H9 (cell line): Measurements from ENCODE around the gene USP6NL. TPM values are rescaled to one million over a fixed set of nuclear protein-coding genes. Genes with fewer than 3 reads are reported as not detected.

Experiments used
- DNase-seq: peaks from one replicate; pipeline ENCODE4 v3.0.0-alpha.2; 2017
- H2AFZ ChIP-seq: one replicate; pipeline ENCODE4 v1.6.1; 2013; ENCODE audit warnings: mild to moderate bottlenecking, low read length, control low read depth, moderate library complexity
- H2AK5ac ChIP-seq: 2 replicates; pipeline ENCODE4 v1.6.1; 2013; ENCODE audit warnings: low read length, control low read depth, mixed read lengths; ENCODE audit not compliant: insufficient read length
- H2BK120ac ChIP-seq: one replicate; pipeline ENCODE4 v1.6.1; 2013; ENCODE audit warnings: low read depth, mild to moderate bottlenecking, low read length, control low read depth, inconsistent platforms; ENCODE audit not compliant: poor library complexity, severe bottlenecking
- H2BK12ac ChIP-seq: 2 replicates; pipeline ENCODE4 v1.6.1; 2013; ENCODE audit warnings: low read length, control low read depth, mixed read lengths, low read depth; ENCODE audit not compliant: insufficient read length
- H2BK15ac ChIP-seq: 2 replicates; pipeline ENCODE4 v1.6.1; 2013; ENCODE audit warnings: low read depth, low read length, control low read depth
- H2BK20ac ChIP-seq: one replicate; pipeline ENCODE4 v1.6.1; 2013; ENCODE audit warnings: low read depth, mild to moderate bottlenecking, low read length, control low read depth, inconsistent platforms; ENCODE audit not compliant: poor library complexity, severe bottlenecking
- H2BK5ac ChIP-seq: 2 replicates; pipeline ENCODE4 v1.6.1; 2013; ENCODE audit warnings: low read length, control low read depth, mixed read lengths; ENCODE audit not compliant: insufficient read length
- H3K14ac ChIP-seq: 2 replicates; pipeline ENCODE4 v1.6.1; 2013; ENCODE audit warnings: low read length, control low read depth; ENCODE audit not compliant: insufficient read depth
- H3K18ac ChIP-seq: 2 replicates; pipeline ENCODE4 v1.6.1; 2013; ENCODE audit warnings: low read depth, mild to moderate bottlenecking, mixed read lengths, low read length, control low read depth; ENCODE audit not compliant: insufficient read length
- H3K23ac ChIP-seq: 2 replicates; pipeline ENCODE4 v1.6.1; 2013; ENCODE audit warnings: low read length, control low read depth, mixed read lengths, low read depth; ENCODE audit not compliant: insufficient read length
- H3K23me2 ChIP-seq: 2 replicates; pipeline ENCODE4 v1.6.1; 2013; ENCODE audit warnings: low read depth, mild to moderate bottlenecking, mixed read lengths, low read length, control low read depth; ENCODE audit not compliant: insufficient read length, poor library complexity, severe bottlenecking
- H3K27ac ChIP-seq: 2 replicates; pipeline ENCODE4 v1.5.1; 2013; ENCODE audit warnings: low read length, control low read depth, mixed read lengths, low read depth; ENCODE audit not compliant: insufficient read length
- H3K27me3 ChIP-seq: 2 replicates; pipeline ENCODE4 v1.6.1; 2013; ENCODE audit warnings: low read length, control low read depth, inconsistent platforms; ENCODE audit not compliant: insufficient read depth
- H3K4ac ChIP-seq: 2 replicates; pipeline ENCODE4 v1.6.1; 2013; ENCODE audit warnings: low read depth, mild to moderate bottlenecking, control low read depth, inconsistent platforms, low read length, moderate library complexity
- H3K4me1 ChIP-seq: 2 replicates; pipeline ENCODE4 v1.6.1; 2013; ENCODE audit warnings: low read length, control low read depth, inconsistent platforms; ENCODE audit not compliant: insufficient read depth
- H3K4me2 ChIP-seq: 2 replicates; pipeline ENCODE4 v1.6.1; 2013; ENCODE audit warnings: low read length, control low read depth, mixed read lengths; ENCODE audit not compliant: insufficient read length, insufficient read depth
- H3K56ac ChIP-seq: 2 replicates; pipeline ENCODE4 v1.6.1; 2013; ENCODE audit warnings: low read depth, mild to moderate bottlenecking, mixed read lengths, low read length, control low read depth; ENCODE audit not compliant: insufficient read length
- H3K79me1 ChIP-seq: 2 replicates; pipeline ENCODE4 v1.6.1; 2013; ENCODE audit warnings: low read depth, mild to moderate bottlenecking, moderate library complexity, low read length, control low read depth, inconsistent platforms; ENCODE audit not compliant: insufficient read depth, poor library complexity, severe bottlenecking
- H3K79me2 ChIP-seq: 2 replicates; pipeline ENCODE4 v1.6.1; 2013; ENCODE audit warnings: low read length, control low read depth, inconsistent platforms; ENCODE audit not compliant: insufficient read depth
- H3K9ac ChIP-seq: 2 replicates; pipeline ENCODE4 v1.6.1; 2013; ENCODE audit warnings: low read length, control low read depth, mixed read lengths; ENCODE audit not compliant: insufficient read length; ENCODE audit errors: extremely low read depth
- H3K9me3 ChIP-seq: one replicate; pipeline ENCODE4 v1.6.1; 2013; ENCODE audit warnings: low read depth, low read length, inconsistent platforms; ENCODE audit not compliant: control insufficient read depth
- H3T11ph ChIP-seq: one replicate; pipeline ENCODE4 v1.6.1; 2013; ENCODE audit warnings: mild to moderate bottlenecking, low read length, control low read depth, inconsistent platforms
- H4K20me1 ChIP-seq: one replicate; pipeline ENCODE4 v1.6.1; 2013; ENCODE audit not compliant: control insufficient read depth, insufficient read length, insufficient read depth
- H4K5ac ChIP-seq: 2 replicates; pipeline ENCODE4 v1.6.1; 2013; ENCODE audit warnings: low read depth, mild to moderate bottlenecking, mixed read lengths, low read length, control low read depth; ENCODE audit not compliant: insufficient read length
- H4K8ac ChIP-seq: replicated peaks from 2 replicates; pipeline ENCODE4 v1.6.1; 2013; ENCODE audit warnings: low read length, control low read depth, mixed read lengths, low read depth; ENCODE audit not compliant: insufficient read length
- H4K91ac ChIP-seq: 2 replicates; pipeline ENCODE4 v1.6.1; 2013; ENCODE audit warnings: low read depth, mild to moderate bottlenecking, moderate library complexity, mixed read lengths, low read length, control low read depth; ENCODE audit not compliant: insufficient read length
- H3K27ac Mint-ChIP-seq, 3 experiments: 2 replicates in 2 of 3; 3 replicates in 1 of 3; pipeline ENCODE4 v1.8.0; 2020 to 2021; ENCODE audit warnings: mixed read lengths in 3 of 3, mild to moderate bottlenecking in 1 of 3, moderate library complexity in 1 of 3
- H3K27me3 Mint-ChIP-seq: 2 replicates; pipeline ENCODE4 v1.8.0; 2021; ENCODE audit warnings: low read depth, mild to moderate bottlenecking, moderate library complexity, mixed read lengths
- H3K36me3 Mint-ChIP-seq, 3 experiments: 2 replicates in 2 of 3; 3 replicates in 1 of 3; pipeline ENCODE4 v1.8.0; 2020 to 2021; ENCODE audit warnings: low read depth in 3 of 3, mixed read lengths in 3 of 3; ENCODE audit not compliant: insufficient read depth in 1 of 3
- H3K4me1 Mint-ChIP-seq, 2 experiments: 2 replicates each; pipeline ENCODE4 v1.8.0; 2020; ENCODE audit warnings: mixed read lengths in 2 of 2
- H3K4me3 Mint-ChIP-seq, 2 experiments: 2 replicates in 1 of 2; 3 replicates in 1 of 2; pipeline ENCODE4 v1.8.0; 2020 to 2021; ENCODE audit warnings: mild to moderate bottlenecking in 2 of 2, mixed read lengths in 2 of 2, moderate library complexity in 1 of 2
- H3K9me3 Mint-ChIP-seq, 2 experiments: 2 replicates in 1 of 2; 3 replicates in 1 of 2; pipeline ENCODE4 v1.8.0; 2020; ENCODE audit warnings: mild to moderate bottlenecking in 2 of 2, mixed read lengths in 2 of 2, moderate library complexity in 1 of 2
- CTCF ChIP-seq: fragments of 200-600 bp; sonication (generic); conservative IDR thresholded peaks from 3 replicates; pipeline ENCODE4 v1.8.0; 2021; ENCODE audit warnings: antibody characterized with exemption, mild to moderate bottlenecking
- WGBS: extraction: QIAGEN DNeasy Blood & Tissue Kit; methylation state at CpG from one replicate; pipeline ENCODE4 v1.1.7; 2013; ENCODE audit warnings: missing lambda C conversion rate, low lambda C conversion rate, mixed read lengths; ENCODE audit not compliant: insufficient read length; ENCODE audit errors: extremely low coverage; 5-methylcytosine and 5-hydroxymethylcytosine counted together
- total RNA-seq: library from RNA; stranded (reverse); gene quantifications from 2 replicates; pipeline ENCODE4 v1.2.1, GENCODE V29; 2021

USP6NL gene
- total RNA-seq, 1 experiment from 2014 or later: 28.3 TPM

- no peak overlapping the region for H3K18ac ChIP-seq
- no peak overlapping the region for H3K23ac ChIP-seq
- no peaks in the 10 kb centered on the region for H3K79me1 ChIP-seq
- no peak overlapping the region for H3K4me2 ChIP-seq
- H2BK5ac ChIP-seq: no peak overlapping the region
- Mint-ChIP-seq H3K27me3 (peaks cover 1% of the 10 kb centered on the region), H3K27ac (peak overlapping the region in 1 of 3 experiments; percentile 27; a peak in 1 of 7 replicates), H3K4me1 (peaks cover 11 to 20% of the 10 kb centered on the region in 2 experiments), H3K9me3 (peaks cover 5 to 6% of the 10 kb centered on the region in 2 experiments; a peak in 4 of 5 replicates), H3K36me3 (no peaks in the 10 kb centered on the region), H3K4me3 (no peak overlapping the region)
- no peak for DNase-seq
- no peak overlapping the region for H4K5ac ChIP-seq
- no peak overlapping the region for H4K8ac ChIP-seq
- H3K27me3 ChIP-seq: no peaks in the 10 kb centered on the region
- H4K20me1 ChIP-seq: peaks cover 2% of the 10 kb centered on the region
- H4K91ac ChIP-seq: peak overlapping the region; percentile 27
- H2BK120ac ChIP-seq: no peak overlapping the region
- H2AK5ac ChIP-seq: no peak overlapping the region
- H3K14ac ChIP-seq: no peak overlapping the region
- H2AFZ ChIP-seq: no peak overlapping the region
- no peaks in the 10 kb centered on the region for H3K4me1 ChIP-seq
- no peaks in the 10 kb centered on the region for H3K79me2 ChIP-seq
- whole genome bisulfite sequencing: no CpG with 5 or more reads among the region's 13 CpGs
- no peaks in the 10 kb centered on the region for H3K9me3 ChIP-seq
- no peak overlapping the region for H2BK20ac ChIP-seq
- no peak overlapping the region for H3K56ac ChIP-seq
- H2BK15ac ChIP-seq: no peak overlapping the region
- no peak overlapping the region for H3K9ac ChIP-seq
- no peak overlapping the region for H2BK12ac ChIP-seq
- H3K23me2 ChIP-seq: no peaks in the 10 kb centered on the region
- no peak overlapping the region for H3T11ph ChIP-seq
- TF ChIP-seq CTCF: no peak
- H3K4ac ChIP-seq: no peak overlapping the region
- no peak overlapping the region for H3K27ac ChIP-seq
These were observed 206.5 kb downstream of the USP6NL start for GRCh38 chr10:11404901-11405300.

Other genes starting within 250 kb of the USP6NL start
- 8.0 and 9.3 TPM in 2 replicates for gene ECHDC3, start 130.7 kb upstream of the USP6NL start, total RNA-seq
- 10.6 and 13.7 TPM in 2 replicates for gene PROSER2, start 211.7 kb upstream of the USP6NL start, total RNA-seq